ENCODE data around the gene SFTPB. TPM values are rescaled to one million over a fixed set of nuclear protein-coding genes. Genes with fewer than 3 reads are reported as not detected.
"Not testable (repeated sequence)": the region's sequence is repeated elsewhere in the genome, so short reads cannot be mapped to it uniquely, and the experiment has no call there.

SFTPB gene
- total RNA-seq, 1 experiment from 2014 or later: 0.26 TPM

- CTCF ChIA-PET: interaction anchor here (0.6 to 6.4 kb wide), 4 partner anchors 12 to 525 kb away, joined by 3 to 47 read pairs (median 3); no protein-coding TSS in a partner anchor
These were observed 46.7 kb downstream of the SFTPB start for GRCh38 chr2:85621338-85621737.

GRCh38 chr2:85619617-85620016, 48.4 kb downstream of the SFTPB start:
- TF ChIP-seq, protein P1, sequence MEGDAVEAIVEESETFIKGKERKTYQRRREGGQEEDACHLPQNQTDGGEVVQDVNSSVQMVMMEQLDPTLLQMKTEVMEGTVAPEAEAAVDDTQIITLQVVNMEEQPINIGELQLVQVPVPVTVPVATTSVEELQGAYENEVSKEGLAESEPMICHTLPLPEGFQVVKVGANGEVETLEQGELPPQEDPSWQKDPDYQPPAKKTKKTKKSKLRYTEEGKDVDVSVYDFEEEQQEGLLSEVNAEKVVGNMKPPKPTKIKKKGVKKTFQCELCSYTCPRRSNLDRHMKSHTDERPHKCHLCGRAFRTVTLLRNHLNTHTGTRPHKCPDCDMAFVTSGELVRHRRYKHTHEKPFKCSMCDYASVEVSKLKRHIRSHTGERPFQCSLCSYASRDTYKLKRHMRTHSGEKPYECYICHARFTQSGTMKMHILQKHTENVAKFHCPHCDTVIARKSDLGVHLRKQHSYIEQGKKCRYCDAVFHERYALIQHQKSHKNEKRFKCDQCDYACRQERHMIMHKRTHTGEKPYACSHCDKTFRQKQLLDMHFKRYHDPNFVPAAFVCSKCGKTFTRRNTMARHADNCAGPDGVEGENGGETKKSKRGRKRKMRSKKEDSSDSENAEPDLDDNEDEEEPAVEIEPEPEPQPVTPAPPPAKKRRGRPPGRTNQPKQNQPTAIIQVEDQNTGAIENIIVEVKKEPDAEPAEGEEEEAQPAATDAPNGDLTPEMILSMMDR (IDR thresholded peaks at IDR 0.05; ENCODE audit: unreplicated experiment): no peak
- H3K9me3 Mint-ChIP-seq (ENCODE audit: unreplicated experiment): no peaks in the 10 kb centered on the region
- no peak overlapping the region for H3K27ac Mint-ChIP-seq (ENCODE audit: low read depth, unreplicated experiment)
- intact Hi-C loops (cut with micrococcal nuclease): no loop called here
- ChIA-PET CTCF (interaction anchor here (0.6 to 6.4 kb wide), 5 partner anchors 13 to 228 kb away, joined by 3 to 47 read pairs (median 3); no protein-coding TSS in a partner anchor), POLR2A (interaction anchor here (0.6 to 3.2 kb wide), 4 partner anchors 10 to 42 kb away, joined by 3 to 15 read pairs (median 6); partner anchors contain the start of genes RNF181, TMEM150A and VAMP8)
- DNase-seq (ENCODE audit: unreplicated experiment): no peak
- peaks cover 9% of the 10 kb centered on the region for H3K4me1 Mint-ChIP-seq (ENCODE audit: insufficient read depth, unreplicated experiment)
- H3K27me3 Mint-ChIP-seq (ENCODE audit: insufficient read depth, unreplicated experiment): no peaks in the 10 kb centered on the region
- H3K4me3 Mint-ChIP-seq (ENCODE audit: unreplicated experiment): no peak overlapping the region
- H3K36me3 Mint-ChIP-seq (ENCODE audit: insufficient read depth, unreplicated experiment): peaks cover 66% of the 10 kb centered on the region
- no TSS peak for BruUV-seq (replicated peaks)

More at GRCh38 chr2:85621338-85621737, 46.7 kb downstream of the SFTPB start:
- DNase-seq (ENCODE audit: unreplicated experiment): no peak
- Mint-ChIP-seq H3K27me3 (ENCODE audit: insufficient read depth, unreplicated experiment) (no peaks in the 10 kb centered on the region), H3K9me3 (ENCODE audit: unreplicated experiment) (no peaks in the 10 kb centered on the region), H3K4me3 (ENCODE audit: unreplicated experiment) (no peak overlapping the region), H3K27ac (ENCODE audit: low read depth, unreplicated experiment) (no peak overlapping the region), H3K4me1 (ENCODE audit: insufficient read depth, unreplicated experiment) (peaks cover 9% of the 10 kb centered on the region), H3K36me3 (ENCODE audit: insufficient read depth, unreplicated experiment) (peaks cover 77% of the 10 kb centered on the region)
- BruUV-seq (replicated peaks): no TSS peak
- intact Hi-C loops (cut with micrococcal nuclease): no loop called here
- POLR2A ChIA-PET: interaction anchor here (0.7 to 3.2 kb wide), 5 partner anchors 10 to 143 kb away, joined by 3 to 15 read pairs (median 5); partner anchors contain the start of genes C2orf68, RNF181 and TMEM150A
- TF ChIP-seq, protein P1 (IDR thresholded peaks at IDR 0.05; ENCODE audit: unreplicated experiment): no peak

DNA sequence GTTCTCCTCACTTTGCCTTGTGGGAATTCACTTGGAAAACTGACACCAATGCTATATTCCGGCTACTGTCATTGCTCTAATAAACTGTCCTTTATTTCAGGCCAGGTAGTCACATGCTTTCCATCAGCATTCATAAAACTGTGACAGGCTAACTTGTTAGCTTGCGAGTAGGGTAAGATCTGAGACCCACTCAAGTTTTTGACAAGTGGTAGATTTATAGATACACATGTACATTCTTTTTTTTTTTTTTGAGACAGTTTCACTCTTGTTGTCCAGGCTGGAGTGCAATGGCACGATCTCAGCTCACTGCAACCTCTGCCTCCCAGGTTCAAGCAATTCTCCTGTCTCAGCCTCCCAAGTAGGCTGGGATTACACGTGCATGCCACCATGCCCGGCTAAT, 50.3 kb downstream of the SFTPB start:
- H3K27me3 Mint-ChIP-seq (ENCODE audit: insufficient read depth, unreplicated experiment); BruUV-seq (replicated peaks); H3K9me3 Mint-ChIP-seq (ENCODE audit: unreplicated experiment); DNase-seq (ENCODE audit: unreplicated experiment); H3K4me1 Mint-ChIP-seq (ENCODE audit: insufficient read depth, unreplicated experiment); intact Hi-C loops (cut with micrococcal nuclease): not testable (repeated sequence)
- Mint-ChIP-seq H3K27ac (ENCODE audit: low read depth, unreplicated experiment) (peak overlapping the region; percentile 46), H3K4me3 (ENCODE audit: unreplicated experiment) (peak overlapping the region; percentile 88), H3K36me3 (ENCODE audit: insufficient read depth, unreplicated experiment) (peaks cover 48% of the 10 kb centered on the region)
- ChIA-PET POLR2A (interaction anchor here (2.1 to 4.3 kb wide), 3 partner anchors 13 to 40 kb away, joined by 6 to 34 read pairs (median 23); partner anchors contain the start of genes RNF181 and VAMP8), CTCF (interaction anchor here (0.6 to 1.7 kb wide), 4 partner anchors 18 to 196 kb away, joined by 3 to 6 read pairs (median 6); no protein-coding TSS in a partner anchor)

DNA sequence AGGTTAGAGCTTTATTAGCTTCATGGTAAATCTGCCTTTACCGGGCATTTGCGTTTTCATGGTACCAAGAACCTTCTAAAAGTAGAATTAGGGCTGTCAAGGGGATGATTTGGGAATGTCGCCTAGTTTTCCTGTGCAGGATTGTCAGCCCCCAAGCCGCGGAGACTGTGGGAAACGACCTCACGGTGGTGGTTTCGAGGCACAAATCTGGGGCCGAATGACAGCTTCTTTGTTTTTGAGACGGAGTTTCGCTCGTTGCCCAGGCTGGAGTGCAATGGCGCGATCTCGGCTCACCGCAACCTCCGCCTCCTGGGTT, 52.6 kb downstream of the SFTPB start:
- H3K27ac Mint-ChIP-seq (ENCODE audit: low read depth, unreplicated experiment): no peak overlapping the region
- peak overlapping the region; percentile 88 for H3K4me3 Mint-ChIP-seq (ENCODE audit: unreplicated experiment)
- CTCF ChIA-PET: interaction anchor here (1.0 to 1.3 kb wide), 2 partner anchors 11 to 55 kb away, joined by 3 to 4 read pairs; no protein-coding TSS in a partner anchor
- TF ChIP-seq, protein P1 (IDR thresholded peaks at IDR 0.05; ENCODE audit: unreplicated experiment): no peak
- intact Hi-C loops (cut with micrococcal nuclease): no loop called here
- POLR2A ChIA-PET: interaction anchor here (0.7 to 4.3 kb wide), 10 partner anchors 11 to 490 kb away, joined by 3 to 34 read pairs (median 4); partner anchors contain the start of genes ELMOD3, POLR1A, RETSAT and RNF181
- H3K9me3 Mint-ChIP-seq (ENCODE audit: unreplicated experiment): no peaks in the 10 kb centered on the region
- H3K36me3 Mint-ChIP-seq (ENCODE audit: insufficient read depth, unreplicated experiment): peaks cover 35% of the 10 kb centered on the region
- DNase-seq (ENCODE audit: unreplicated experiment): no peak
- peaks cover 9% of the 10 kb centered on the region for H3K4me1 Mint-ChIP-seq (ENCODE audit: insufficient read depth, unreplicated experiment)
- H3K27me3 Mint-ChIP-seq (ENCODE audit: insufficient read depth, unreplicated experiment): no peaks in the 10 kb centered on the region
- no TSS peak for BruUV-seq (replicated peaks)

DNA sequence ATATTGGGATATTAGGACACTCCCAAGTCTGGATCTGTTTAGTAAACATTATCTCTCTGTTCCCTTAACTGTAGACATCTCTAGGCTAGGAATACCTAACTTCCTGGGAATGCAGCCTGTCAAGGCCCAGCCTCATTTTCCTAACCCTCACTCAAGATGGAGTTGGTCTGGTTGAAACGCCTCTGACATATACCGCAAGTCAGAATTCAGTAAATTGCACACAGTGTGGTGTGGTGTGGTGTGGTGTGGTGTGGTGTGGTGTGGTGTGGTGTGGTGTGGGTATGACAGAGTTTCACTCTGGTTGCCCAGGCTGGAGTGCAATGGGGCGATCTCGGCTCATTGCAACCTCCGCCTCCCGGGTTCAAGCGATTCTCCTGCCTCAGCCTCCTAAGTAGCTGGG, 53.2 kb downstream of the SFTPB start:
- Mint-ChIP-seq H3K36me3 (ENCODE audit: insufficient read depth, unreplicated experiment) (peaks cover 40% of the 10 kb centered on the region), H3K4me1 (ENCODE audit: insufficient read depth, unreplicated experiment) (peaks cover 13% of the 10 kb centered on the region)
- ChIA-PET CTCF (interaction anchor here (1.3 kb wide), 2 partner anchors 10 to 12 kb away, joined by 4 read pairs; partner anchors contain the start of gene TMEM150A), POLR2A (interaction anchor here (1.4 to 4.3 kb wide), 4 partner anchors 10 to 37 kb away, joined by 3 to 34 read pairs (median 18); partner anchors contain the start of genes RNF181 and TMEM150A)
- H3K27ac Mint-ChIP-seq (ENCODE audit: low read depth, unreplicated experiment); DNase-seq (ENCODE audit: unreplicated experiment); H3K27me3 Mint-ChIP-seq (ENCODE audit: insufficient read depth, unreplicated experiment); BruUV-seq (replicated peaks); H3K9me3 Mint-ChIP-seq (ENCODE audit: unreplicated experiment); H3K4me3 Mint-ChIP-seq (ENCODE audit: unreplicated experiment); intact Hi-C loops (cut with micrococcal nuclease): not testable (repeated sequence)
